HepG2 (cell line): Measurements from ENCODE around the gene ZCCHC3. TPM values are rescaled to one million over a fixed set of nuclear protein-coding genes. Genes with fewer than 3 reads are reported as not detected.

Experiments used
- ADNP ChIP-seq: sonication (generic); formaldehyde crosslinking; IDR thresholded peaks from 2 replicates; pipeline ENCODE4 v1.4.0; 2020; ENCODE audit warnings: missing genetic modification reagents
- AGO1 ChIP-seq: fragments of 200-400 bp; formaldehyde crosslinking; IDR thresholded peaks from 2 replicates; pipeline ENCODE4 v1.6.1; 2017; ENCODE audit warnings: mild to moderate bottlenecking, low read depth, low read length, moderate library complexity; ENCODE audit not compliant: poor library complexity, severe bottlenecking
- DMAP1 ChIP-seq: IDR thresholded peaks from 2 replicates; pipeline ENCODE4 v1.6.1; 2016
- FOXJ3 ChIP-seq: sonication (generic); formaldehyde crosslinking; IDR thresholded peaks from 2 replicates; pipeline ENCODE4 v1.4.0; 2020; ENCODE audit warnings: missing genetic modification reagents, mild to moderate bottlenecking, borderline replicate concordance
- HNF1B ChIP-seq: sonication (generic); formaldehyde crosslinking; IDR thresholded peaks from 2 replicates; pipeline ENCODE4 v1.5.1; 2020; ENCODE audit warnings: mild to moderate bottlenecking, moderate library complexity, missing genetic modification reagents
- KAT8 ChIP-seq: IDR thresholded peaks from 2 replicates; pipeline ENCODE4 v1.6.1; 2016; ENCODE audit warnings: missing genetic modification reagents, missing compliant biosample characterization
- MATR3 ChIP-seq: sonication (generic); formaldehyde crosslinking; IDR thresholded peaks from 2 replicates; pipeline ENCODE4 v1.4.0; 2020; ENCODE audit warnings: missing genetic modification reagents
- NFYC ChIP-seq: IDR thresholded peaks from 2 replicates; pipeline ENCODE4 v1.6.1; 2016; ENCODE audit warnings: missing genetic modification reagents, missing compliant biosample characterization
- NR2F6 ChIP-seq, 2 experiments: IDR thresholded peaks; 2 replicates each; pipeline ENCODE4 v1.6.1; 2016; ENCODE audit warnings: antibody characterized with exemption in 1 of 2, mild to moderate bottlenecking in 1 of 2
- SMC3 ChIP-seq: IDR thresholded peaks from 2 replicates; pipeline ENCODE4 v1.6.1; 2011; ENCODE audit warnings: low read length, improper control_type of control experiment
- SPEN ChIP-seq: sonication (generic); formaldehyde crosslinking; IDR thresholded peaks from 2 replicates; pipeline ENCODE4 v1.5.1; 2020; ENCODE audit warnings: low read depth, mild to moderate bottlenecking, missing genetic modification reagents
- ZNF251 ChIP-seq: sonication (generic); formaldehyde crosslinking; IDR thresholded peaks from 2 replicates; pipeline ENCODE4 v1.9.0; 2021; ENCODE audit warnings: mild to moderate bottlenecking, missing genetic modification reagents
- ZNF317 ChIP-seq: sonication (generic); formaldehyde crosslinking; IDR thresholded peaks from 2 replicates; pipeline ENCODE4 v1.5.0; 2020; ENCODE audit warnings: mild to moderate bottlenecking, missing genetic modification reagents
- ZNF326 ChIP-seq: sonication (generic); formaldehyde crosslinking; IDR thresholded peaks from 2 replicates; pipeline ENCODE4 v1.4.0; 2020; ENCODE audit warnings: missing genetic modification reagents, borderline replicate concordance
- ZNF512 ChIP-seq: sonication (generic); formaldehyde crosslinking; IDR thresholded peaks from 2 replicates; pipeline ENCODE4 v1.4.0; 2020; ENCODE audit warnings: mild to moderate bottlenecking, missing genetic modification reagents
- ZNF607 ChIP-seq: sonication (generic); formaldehyde crosslinking; IDR thresholded peaks from 2 replicates; pipeline ENCODE4 v1.5.1; 2020; ENCODE audit warnings: missing genetic modification reagents, mild to moderate bottlenecking, borderline replicate concordance
- ZNF75D ChIP-seq: sonication (generic); formaldehyde crosslinking; IDR thresholded peaks from 2 replicates; pipeline ENCODE4 v1.8.1; 2023; ENCODE audit warnings: missing genetic modification reagents, mild to moderate bottlenecking, borderline replicate concordance
- ZNF816 ChIP-seq: sonication (generic); formaldehyde crosslinking; IDR thresholded peaks from 2 replicates; pipeline ENCODE4 v1.8.0; 2022; ENCODE audit warnings: missing genetic modification reagents, mild to moderate bottlenecking, borderline replicate concordance
- ZNF839 ChIP-seq: sonication (generic); formaldehyde crosslinking; IDR thresholded peaks from 2 replicates; pipeline ENCODE4 v1.4.0; 2020; ENCODE audit warnings: missing genetic modification reagents, mild to moderate bottlenecking, borderline replicate concordance
- ZSCAN9 ChIP-seq: IDR thresholded peaks from 2 replicates; pipeline ENCODE4 v1.6.1; 2016; ENCODE audit warnings: borderline replicate concordance
- polyA plus RNA-seq, 8 experiments: library from polyadenylated mRNA; depleted of rRNA in 3 of 8; stranded (reverse) in 7 of 8; unstranded in 1 of 8; fragments of >200 nt; fragmentation: Illumina TruSeq in 4 of 8; extraction: Trizol in 4 of 8; gene quantifications; 2 replicates each; pipeline versions ENCODE4 v1.2.1 to v1.2.3, GENCODE V29; 2011 to 2016; ENCODE audit warnings: low read depth in 4 of 8, missing spikeins in 1 of 8, mixed read lengths in 1 of 8; ENCODE audit not compliant: insufficient read depth in 1 of 8
- total RNA-seq, 5 experiments: library from RNA; depleted of rRNA; stranded (reverse); fragments of >200 nt; fragmentation: Illumina TruSeq; extraction: Trizol; gene quantifications; 2 replicates each; pipeline ENCODE4 v1.2.3, GENCODE V29; 2016; ENCODE audit warnings: low read depth in 1 of 5

Gene ZCCHC3
- total and polyA plus RNA-seq, 2 of the 13 experiments (the other 11 are each of a cell fraction or from before 2014, with no cell fraction given), result 46.6 to 63.0 TPM

GRCh38 chr20:327186-328026 lies 30.0 kb downstream of the ZCCHC3 start (continued):
- TF ChIP-seq KAT8 (peak; percentile 57; the same call in 1 of the 2 replicates), AGO1 (peak; percentile 99), ZNF326 (no peak), ZNF607 (CRISPR knock-in tag) (peak; percentile 31; the same call in 1 of the 2 replicates), ZNF512 (no peak), NFYC (CRISPR knock-in tag) (0 out of 2 replicates have a peak, but pooled peaks have one; percentile 8), ZNF816 (CRISPR knock-in tag) (0 out of 2 replicates have a peak, but pooled peaks have one; percentile 71), ZSCAN9 (CRISPR knock-in tag) (peak; percentile 44; the same call in 1 of the 2 replicates), NR2F6 (IDR thresholded peaks at IDR 0.05) (no peak; the same call in 1 of the 2 replicates), NR2F6 (CRISPR knock-in tag; IDR thresholded peaks at IDR 0.05) (peak; percentile 41; the same call in 1 of the 2 replicates), FOXJ3 (CRISPR knock-in tag) (peak; percentile 43; the same call in 1 of the 2 replicates), MATR3 (no peak), ZNF75D (CRISPR knock-in tag) (no peak), ADNP (CRISPR knock-in tag) (no peak), HNF1B (CRISPR knock-in tag) (peak; percentile 90), ZNF317 (peak; percentile 48; the same call in 1 of the 2 replicates), ZNF251 (CRISPR knock-in tag) (0 out of 2 replicates have a peak, but pooled peaks have one; percentile 66), SMC3 (no peak), ZNF839 (CRISPR knock-in tag) (peak; percentile 64; the same call in 1 of the 2 replicates), DMAP1 (CRISPR knock-in tag) (peak; percentile 87), SPEN (peak; percentile 79)
